Astrocyte (in vitro differentiated cells and primary cell): ENCODE measurements around the gene PCBP3. TPM values are rescaled to one million over a fixed set of nuclear protein-coding genes. Genes with fewer than 3 reads are reported as not detected.

Experiments
- DNase-seq: peaks from one replicate; pipeline ENCODE4 v3.0.0-alpha.2; 2010; ENCODE audit warnings: low read depth
- FAIRE-seq: peaks from 2 replicates; lab custom pipeline; 2011; peaks lifted over from hg19 to GRCh38; lab: Jason Lieb, UNC
- H2AFZ ChIP-seq: 2 replicates; pipeline ENCODE4 v1.6.0; 2012; ENCODE audit warnings: low read depth, low read length, inconsistent platforms
- H3K27ac ChIP-seq: 2 replicates; pipeline ENCODE4 v1.5.1; 2011; ENCODE audit warnings: low read depth, low read length, inconsistent platforms
- H3K27me3 ChIP-seq: 2 replicates; pipeline ENCODE4 v1.6.0; 2011; ENCODE audit warnings: low read length, inconsistent platforms; ENCODE audit not compliant: insufficient read depth
- H3K36me3 ChIP-seq: 2 replicates; pipeline ENCODE4 v1.5.1; 2011; ENCODE audit warnings: low read length, inconsistent platforms; ENCODE audit not compliant: insufficient read depth
- H3K4me1 ChIP-seq: 2 replicates; pipeline ENCODE4 v1.5.1; 2011; ENCODE audit warnings: low read length, inconsistent platforms; ENCODE audit not compliant: insufficient read depth
- H3K4me2 ChIP-seq: 2 replicates; pipeline ENCODE4 v1.6.0; 2012; ENCODE audit warnings: low read length, inconsistent platforms
- H3K4me3 ChIP-seq: 2 replicates; pipeline ENCODE4 v1.5.1; 2011; ENCODE audit warnings: low read depth, mild to moderate bottlenecking, low read length, inconsistent platforms; ENCODE audit not compliant: insufficient read depth
- H3K79me2 ChIP-seq: 2 replicates; pipeline ENCODE4 v1.6.0; 2012; ENCODE audit warnings: mild to moderate bottlenecking, low read length, inconsistent platforms; ENCODE audit not compliant: insufficient read depth
- H3K9ac ChIP-seq: 2 replicates; pipeline ENCODE4 v1.6.0; 2012; ENCODE audit warnings: mild to moderate bottlenecking, low read length, inconsistent platforms
- H3K9me3 ChIP-seq: 2 replicates; pipeline ENCODE4 v1.5.1; 2012; ENCODE audit warnings: low read depth, mild to moderate bottlenecking, low read length, inconsistent platforms; ENCODE audit not compliant: insufficient read depth
- H4K20me1 ChIP-seq: 2 replicates; pipeline ENCODE4 v1.6.0; 2012; ENCODE audit warnings: low read length, inconsistent platforms; ENCODE audit not compliant: insufficient read depth
- H3K27ac Mint-ChIP-seq: one replicate; pipeline ENCODE4 v1.8.0; 2021; ENCODE audit warnings: mild to moderate bottlenecking, mixed read lengths; ENCODE audit not compliant: unreplicated experiment
- H3K27me3 Mint-ChIP-seq: one replicate; pipeline ENCODE4 v1.8.0; 2021; ENCODE audit warnings: low read depth, mixed read lengths; ENCODE audit not compliant: unreplicated experiment
- H3K36me3 Mint-ChIP-seq: one replicate; pipeline ENCODE4 v1.8.0; 2021; ENCODE audit warnings: low read depth, mixed read lengths; ENCODE audit not compliant: unreplicated experiment
- H3K4me1 Mint-ChIP-seq: one replicate; pipeline ENCODE4 v1.8.0; 2021; ENCODE audit warnings: low read depth, mixed read lengths; ENCODE audit not compliant: unreplicated experiment
- H3K4me3 Mint-ChIP-seq: one replicate; pipeline ENCODE4 v1.8.0; 2021; ENCODE audit warnings: mild to moderate bottlenecking, moderate library complexity, mixed read lengths; ENCODE audit not compliant: unreplicated experiment
- H3K9me3 Mint-ChIP-seq: one replicate; pipeline ENCODE4 v1.8.0; 2021; ENCODE audit warnings: mild to moderate bottlenecking, mixed read lengths; ENCODE audit not compliant: unreplicated experiment
- EZH2 ChIP-seq: IDR thresholded peaks from 2 replicates; pipeline ENCODE4 v1.6.1; 2012; ENCODE audit warnings: mild to moderate bottlenecking, low read length, inconsistent platforms; ENCODE audit not compliant: insufficient read depth
- total RNA-seq: library from RNA; stranded (reverse); gene quantifications from 2 replicates; pipeline ENCODE4 v1.2.1, GENCODE V29; 2021
- TF ChIP-seq, protein P1 (sequence below): IDR thresholded peaks from 2 replicates; pipeline ENCODE4 v1.5.1; 2011; ENCODE audit warnings: low read depth, mild to moderate bottlenecking, inconsistent platforms, low read length, moderate library complexity; ENCODE audit not compliant: insufficient read depth

PCBP3 gene
- total RNA-seq, 1 donor from 2014 or later = 1.8 TPM

DNA sequence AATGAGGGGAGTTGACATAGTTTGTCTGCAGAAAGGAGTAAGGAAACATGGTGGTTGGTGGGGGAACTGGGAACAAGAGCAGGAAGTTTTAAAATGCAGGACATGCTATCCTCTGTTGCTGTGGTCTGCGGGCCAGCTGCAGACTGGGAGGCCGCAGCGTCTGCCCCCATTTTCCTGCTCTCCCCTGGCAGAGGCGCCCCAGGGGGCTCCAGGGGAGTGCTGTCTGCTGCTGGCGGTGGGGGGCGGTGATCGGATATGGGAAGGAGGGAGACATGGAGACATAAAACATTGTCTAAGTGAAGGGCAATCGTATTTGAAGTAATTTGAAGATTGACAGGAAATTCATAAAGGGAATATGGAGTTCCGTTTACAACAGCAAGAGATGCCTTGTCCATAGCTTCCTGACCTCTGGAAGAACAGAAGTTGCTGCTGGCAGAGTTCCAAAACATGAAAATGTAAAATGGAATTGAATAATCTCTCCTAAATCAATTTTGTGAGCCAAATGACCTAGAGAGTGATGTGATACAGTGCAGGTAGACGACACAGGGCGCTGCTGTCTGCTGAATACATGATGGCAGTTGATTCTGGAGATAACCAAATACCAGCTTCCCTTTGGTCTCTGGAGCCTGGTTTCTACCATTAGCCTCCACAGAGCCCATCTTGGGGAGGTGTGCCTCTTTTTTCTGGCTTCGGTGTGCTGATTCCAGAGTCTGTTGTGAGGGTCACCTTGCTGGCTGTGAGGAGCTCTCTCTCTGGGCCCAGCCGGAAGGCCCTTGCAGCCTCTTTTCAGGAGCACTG, 61.0 kb downstream of the PCBP3 start:
- no peaks in the 10 kb centered on the region for H3K79me2 ChIP-seq
- no peaks in the 10 kb centered on the region for H3K9me3 Mint-ChIP-seq
- TF ChIP-seq, protein P1, sequence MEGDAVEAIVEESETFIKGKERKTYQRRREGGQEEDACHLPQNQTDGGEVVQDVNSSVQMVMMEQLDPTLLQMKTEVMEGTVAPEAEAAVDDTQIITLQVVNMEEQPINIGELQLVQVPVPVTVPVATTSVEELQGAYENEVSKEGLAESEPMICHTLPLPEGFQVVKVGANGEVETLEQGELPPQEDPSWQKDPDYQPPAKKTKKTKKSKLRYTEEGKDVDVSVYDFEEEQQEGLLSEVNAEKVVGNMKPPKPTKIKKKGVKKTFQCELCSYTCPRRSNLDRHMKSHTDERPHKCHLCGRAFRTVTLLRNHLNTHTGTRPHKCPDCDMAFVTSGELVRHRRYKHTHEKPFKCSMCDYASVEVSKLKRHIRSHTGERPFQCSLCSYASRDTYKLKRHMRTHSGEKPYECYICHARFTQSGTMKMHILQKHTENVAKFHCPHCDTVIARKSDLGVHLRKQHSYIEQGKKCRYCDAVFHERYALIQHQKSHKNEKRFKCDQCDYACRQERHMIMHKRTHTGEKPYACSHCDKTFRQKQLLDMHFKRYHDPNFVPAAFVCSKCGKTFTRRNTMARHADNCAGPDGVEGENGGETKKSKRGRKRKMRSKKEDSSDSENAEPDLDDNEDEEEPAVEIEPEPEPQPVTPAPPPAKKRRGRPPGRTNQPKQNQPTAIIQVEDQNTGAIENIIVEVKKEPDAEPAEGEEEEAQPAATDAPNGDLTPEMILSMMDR = no peak
- TF ChIP-seq EZH2 = no peak
- H3K27ac Mint-ChIP-seq = no peak overlapping the region
- DNase-seq (no peak), FAIRE-seq (no peak)
- H3K4me2 ChIP-seq = no peak overlapping the region
- no peaks in the 10 kb centered on the region for H3K4me1 ChIP-seq
- H3K27me3 ChIP-seq = no peaks in the 10 kb centered on the region
- no peaks in the 10 kb centered on the region for H3K9me3 ChIP-seq
- no peak overlapping the region for H3K4me3 ChIP-seq
- no peaks in the 10 kb centered on the region for H3K4me1 Mint-ChIP-seq
- H4K20me1 ChIP-seq = peaks cover 14% of the 10 kb centered on the region
- H3K36me3 Mint-ChIP-seq = no peaks in the 10 kb centered on the region
- no peak overlapping the region for H3K4me3 Mint-ChIP-seq
- H2AFZ ChIP-seq = no peak overlapping the region
- no peak overlapping the region for H3K27ac ChIP-seq
- no peaks in the 10 kb centered on the region for H3K36me3 ChIP-seq
- no peak overlapping the region for H3K9ac ChIP-seq
- H3K27me3 Mint-ChIP-seq = peaks cover 32% of the 10 kb centered on the region

DNA sequence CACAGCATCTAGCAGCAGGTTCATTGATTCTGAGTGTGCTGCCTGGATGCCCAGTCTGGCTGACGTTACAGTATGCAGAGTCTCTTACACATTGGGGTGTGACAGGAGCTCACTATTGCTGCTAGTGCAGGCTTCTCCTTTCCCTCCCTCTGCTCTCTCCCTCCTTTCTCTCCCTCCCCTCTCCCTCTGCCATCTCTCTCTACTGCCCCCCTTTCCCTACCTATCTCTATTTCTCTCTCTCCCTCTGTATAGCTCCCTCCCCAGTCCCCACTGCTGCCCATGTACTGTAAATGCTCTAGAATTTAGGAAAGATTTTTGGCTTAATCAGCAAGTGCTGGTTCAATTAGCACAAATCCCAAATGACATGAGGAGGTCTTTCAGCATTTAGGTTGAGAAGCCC, 62.8 kb downstream of the PCBP3 start:
- H3K9me3 ChIP-seq = no peaks in the 10 kb centered on the region
- Mint-ChIP-seq H3K4me1 (no peaks in the 10 kb centered on the region), H3K27me3 (peaks cover 24% of the 10 kb centered on the region), H3K9me3 (no peaks in the 10 kb centered on the region), H3K36me3 (no peaks in the 10 kb centered on the region), H3K27ac (no peak overlapping the region), H3K4me3 (no peak overlapping the region)
- H2AFZ ChIP-seq = no peak overlapping the region
- FAIRE-seq (no peak), DNase-seq (no peak)
- no peak overlapping the region for H3K4me3 ChIP-seq
- no peaks in the 10 kb centered on the region for H3K27me3 ChIP-seq
- peaks cover 14% of the 10 kb centered on the region for H4K20me1 ChIP-seq
- TF ChIP-seq, protein P1 = no peak
- TF ChIP-seq EZH2 = no peak
- H3K79me2 ChIP-seq = no peaks in the 10 kb centered on the region
- H3K4me2 ChIP-seq = no peak overlapping the region
- H3K36me3 ChIP-seq = no peaks in the 10 kb centered on the region
- no peak overlapping the region for H3K9ac ChIP-seq
- no peaks in the 10 kb centered on the region for H3K4me1 ChIP-seq
- no peak overlapping the region for H3K27ac ChIP-seq

DNA sequence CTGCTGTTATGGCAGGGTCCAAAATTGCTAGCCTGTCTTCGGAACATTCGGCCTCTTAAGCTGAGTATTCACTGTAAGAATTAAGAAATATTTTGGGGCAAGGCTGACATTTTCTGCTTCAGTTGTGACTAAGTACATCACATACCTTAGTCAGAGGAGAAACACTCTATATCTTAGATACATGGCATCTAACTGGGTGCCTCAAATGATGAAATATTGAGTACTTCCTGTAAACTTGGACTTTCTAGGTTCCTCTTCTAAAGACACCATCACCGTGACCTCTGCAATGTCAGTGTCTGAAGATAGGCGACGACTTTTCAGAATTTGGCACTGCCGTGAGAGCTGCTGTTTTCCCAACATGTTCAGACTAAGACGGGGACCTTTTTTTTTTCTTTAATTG, 65.6 kb downstream of the PCBP3 start:
- Histone ChIP-seq H3K4me3 (no peak overlapping the region), H3K27ac (no peak overlapping the region), H2AFZ (no peak overlapping the region), H3K36me3 (no peaks in the 10 kb centered on the region), H3K4me2 (no peak overlapping the region), H3K4me1 (no peaks in the 10 kb centered on the region), H4K20me1 (peaks cover 9% of the 10 kb centered on the region), H3K27me3 (no peaks in the 10 kb centered on the region), H3K9ac (no peak overlapping the region), H3K79me2 (no peaks in the 10 kb centered on the region), H3K9me3 (no peaks in the 10 kb centered on the region)
- Mint-ChIP-seq H3K4me1 (no peaks in the 10 kb centered on the region), H3K27ac (no peak overlapping the region), H3K4me3 (no peak overlapping the region), H3K9me3 (peaks cover 4% of the 10 kb centered on the region), H3K27me3 (peaks cover 18% of the 10 kb centered on the region), H3K36me3 (no peaks in the 10 kb centered on the region)
- DNase-seq = peak; percentile 2
- TF ChIP-seq, protein P1 = no peak
- TF ChIP-seq EZH2 = no peak
- FAIRE-seq = no peak
